NCI-H1092 (cell line): ENCODE results near the gene QSOX1.
A peak's percentile ranks its signal among the peaks of the same experiment; 100 is the strongest.

Experiments
- DNase-seq: peaks from one replicate; lab custom pipeline; 2025; lab: John Stamatoyannopoulos, UW

QSOX1 gene

GRCh38 chr1:180251526-180252305 lies 97.0 kb downstream of the QSOX1 start:
- no peak for DNase-seq

GRCh38 chr1:180252638-180253536 lies 98.2 kb downstream of the QSOX1 start:
- peak; percentile 68 for DNase-seq
